Nephron progenitor cell (in vitro differentiated cells): ENCODE data around the gene ERC1.
A peak's percentile ranks its signal among the peaks of the same experiment; 100 is the strongest.

Source experiments
- DNase-seq: peaks from one replicate; pipeline ENCODE4 v3.0.0; 2021
- H3K27ac Mint-ChIP-seq: 2 replicates; pipeline ENCODE4 v1.8.0; 2021; ENCODE audit warnings: mild to moderate bottlenecking, moderate library complexity, mixed read lengths
- H3K27me3 Mint-ChIP-seq: 2 replicates; pipeline ENCODE4 v1.8.0; 2021; ENCODE audit warnings: mild to moderate bottlenecking, low read depth, mixed read lengths; ENCODE audit not compliant: poor library complexity
- H3K36me3 Mint-ChIP-seq: 2 replicates; pipeline ENCODE4 v1.8.0; 2021; ENCODE audit warnings: low read depth, mixed read lengths
- H3K4me1 Mint-ChIP-seq: 2 replicates; pipeline ENCODE4 v1.8.0; 2021; ENCODE audit warnings: mixed read lengths
- H3K4me3 Mint-ChIP-seq: 2 replicates; pipeline ENCODE4 v1.8.0; 2021; ENCODE audit warnings: mild to moderate bottlenecking, moderate library complexity, mixed read lengths
- H3K9me3 Mint-ChIP-seq: 2 replicates; pipeline ENCODE4 v1.8.0; 2021; ENCODE audit warnings: mild to moderate bottlenecking, moderate library complexity, mixed read lengths
- TF ChIP-seq, protein P1 (sequence below): fragments of 200-600 bp; sonication (generic); IDR thresholded peaks from 2 replicates; pipeline ENCODE4 v1.5.0; 2021; ENCODE audit warnings: antibody characterized with exemption

ERC1 gene

DNA sequence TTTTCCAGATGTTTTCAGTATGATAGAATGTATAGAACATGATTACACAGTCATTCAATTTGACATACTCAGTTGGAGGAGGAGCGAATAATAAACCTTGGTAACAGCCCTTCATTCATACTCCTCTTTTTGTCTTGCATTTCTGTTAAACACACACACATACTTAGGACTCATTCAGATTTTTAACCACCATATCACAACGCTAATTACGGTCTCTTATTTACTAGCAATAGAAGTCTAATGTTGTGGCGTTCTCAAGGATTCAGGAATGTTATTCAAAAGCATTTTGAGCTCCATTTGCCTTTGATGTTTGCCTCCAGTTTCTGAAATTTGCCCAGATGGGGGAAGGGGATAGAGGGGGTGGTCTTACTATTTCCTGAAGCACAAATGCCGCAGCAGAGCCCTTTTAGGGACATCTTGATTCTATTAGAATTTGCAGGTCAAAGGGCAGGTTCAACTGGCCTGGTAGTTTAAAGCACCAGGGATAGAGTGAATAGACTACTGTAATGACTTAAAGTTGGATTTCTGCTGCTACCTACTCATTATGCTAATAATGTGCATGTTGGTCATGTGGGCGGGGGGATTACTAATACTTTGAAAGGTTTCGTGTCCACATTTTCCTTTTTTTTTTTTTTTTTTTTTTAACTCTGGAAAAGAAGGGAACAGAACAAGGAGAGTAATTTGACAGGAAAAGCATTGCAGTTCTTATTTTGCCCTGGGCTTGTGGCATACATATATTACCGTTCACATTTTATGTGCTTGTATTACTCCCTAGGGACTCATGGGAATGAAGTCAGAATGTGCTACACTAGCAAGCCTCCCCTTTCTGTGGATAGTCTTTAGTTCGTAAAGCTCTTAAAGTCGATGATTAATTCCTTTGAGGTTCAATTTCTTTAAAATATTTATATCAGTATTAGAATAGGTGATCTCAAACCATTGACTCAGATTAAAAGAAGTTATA is 376.6 kb downstream of the ERC1 start:
- TF ChIP-seq, protein P1, sequence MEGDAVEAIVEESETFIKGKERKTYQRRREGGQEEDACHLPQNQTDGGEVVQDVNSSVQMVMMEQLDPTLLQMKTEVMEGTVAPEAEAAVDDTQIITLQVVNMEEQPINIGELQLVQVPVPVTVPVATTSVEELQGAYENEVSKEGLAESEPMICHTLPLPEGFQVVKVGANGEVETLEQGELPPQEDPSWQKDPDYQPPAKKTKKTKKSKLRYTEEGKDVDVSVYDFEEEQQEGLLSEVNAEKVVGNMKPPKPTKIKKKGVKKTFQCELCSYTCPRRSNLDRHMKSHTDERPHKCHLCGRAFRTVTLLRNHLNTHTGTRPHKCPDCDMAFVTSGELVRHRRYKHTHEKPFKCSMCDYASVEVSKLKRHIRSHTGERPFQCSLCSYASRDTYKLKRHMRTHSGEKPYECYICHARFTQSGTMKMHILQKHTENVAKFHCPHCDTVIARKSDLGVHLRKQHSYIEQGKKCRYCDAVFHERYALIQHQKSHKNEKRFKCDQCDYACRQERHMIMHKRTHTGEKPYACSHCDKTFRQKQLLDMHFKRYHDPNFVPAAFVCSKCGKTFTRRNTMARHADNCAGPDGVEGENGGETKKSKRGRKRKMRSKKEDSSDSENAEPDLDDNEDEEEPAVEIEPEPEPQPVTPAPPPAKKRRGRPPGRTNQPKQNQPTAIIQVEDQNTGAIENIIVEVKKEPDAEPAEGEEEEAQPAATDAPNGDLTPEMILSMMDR: no peak
- no peaks in the 10 kb centered on the region for H3K9me3 Mint-ChIP-seq
- peak overlapping the region; percentile 96 for H3K27ac Mint-ChIP-seq
- H3K27me3 Mint-ChIP-seq: no peaks in the 10 kb centered on the region
- peaks cover 60% of the 10 kb centered on the region for H3K4me1 Mint-ChIP-seq
- DNase-seq: peak; percentile 26
- peak overlapping the region; percentile 23 for H3K4me3 Mint-ChIP-seq
- peaks cover 23% of the 10 kb centered on the region for H3K36me3 Mint-ChIP-seq

DNA sequence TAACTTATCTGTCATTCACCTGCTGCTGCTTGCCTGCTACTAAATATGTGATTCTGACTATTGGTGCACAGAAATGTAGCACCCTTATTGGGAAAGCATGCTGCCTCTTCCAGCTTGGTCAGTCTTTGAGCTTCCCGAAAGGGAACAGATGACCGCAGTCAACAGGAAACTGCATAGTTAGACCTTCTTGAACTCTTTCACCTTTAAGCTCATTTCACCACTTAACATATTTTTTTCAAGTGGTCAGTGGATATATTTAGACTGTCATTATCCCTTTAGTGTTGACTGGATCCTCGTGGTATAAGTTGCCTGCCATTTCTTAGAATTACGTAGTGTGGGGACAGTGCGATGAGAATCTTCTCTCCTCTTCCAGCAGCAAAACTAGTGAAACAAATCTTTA is 378.4 kb downstream of the ERC1 start:
- Mint-ChIP-seq H3K9me3 (peaks cover under 1% of the 10 kb centered on the region), H3K27ac (peak overlapping the region; percentile 45), H3K4me3 (no peak overlapping the region), H3K4me1 (peaks cover 64% of the 10 kb centered on the region), H3K27me3 (no peaks in the 10 kb centered on the region), H3K36me3 (peaks cover 38% of the 10 kb centered on the region)
- TF ChIP-seq, protein P1: no peak
- DNase-seq: no peak

DNA sequence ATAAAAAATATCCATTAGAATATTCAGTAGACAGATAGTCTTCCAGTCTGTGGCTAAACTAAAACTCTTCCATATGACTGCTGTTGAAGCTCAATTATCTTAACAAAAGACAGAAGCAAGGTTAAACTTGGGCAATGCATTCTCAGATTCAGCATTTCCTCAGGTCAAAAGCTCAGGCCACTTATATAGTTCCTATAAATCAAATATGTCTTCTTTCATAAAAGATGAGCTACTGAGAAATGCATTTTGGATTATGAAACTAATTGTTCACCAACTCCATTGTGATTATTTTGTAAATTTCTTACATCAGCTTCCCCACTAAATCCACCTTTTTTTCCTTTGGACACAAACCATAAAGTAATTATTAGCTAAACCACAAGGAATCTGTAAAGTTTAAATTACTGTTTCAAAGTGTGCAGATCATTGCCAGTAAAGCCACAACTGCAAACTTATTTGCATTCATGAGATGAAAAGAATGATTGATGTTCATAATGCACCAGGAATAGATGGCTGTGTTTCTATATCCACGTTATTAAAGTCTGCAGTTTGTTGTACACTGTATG is 379.0 kb downstream of the ERC1 start:
- Mint-ChIP-seq H3K9me3 (peaks cover 6% of the 10 kb centered on the region), H3K4me3 (no peak overlapping the region), H3K27me3 (no peaks in the 10 kb centered on the region), H3K27ac (no peak overlapping the region), H3K36me3 (peaks cover 44% of the 10 kb centered on the region), H3K4me1 (peaks cover 61% of the 10 kb centered on the region)
- no peak for DNase-seq
- TF ChIP-seq, protein P1: no peak

DNA sequence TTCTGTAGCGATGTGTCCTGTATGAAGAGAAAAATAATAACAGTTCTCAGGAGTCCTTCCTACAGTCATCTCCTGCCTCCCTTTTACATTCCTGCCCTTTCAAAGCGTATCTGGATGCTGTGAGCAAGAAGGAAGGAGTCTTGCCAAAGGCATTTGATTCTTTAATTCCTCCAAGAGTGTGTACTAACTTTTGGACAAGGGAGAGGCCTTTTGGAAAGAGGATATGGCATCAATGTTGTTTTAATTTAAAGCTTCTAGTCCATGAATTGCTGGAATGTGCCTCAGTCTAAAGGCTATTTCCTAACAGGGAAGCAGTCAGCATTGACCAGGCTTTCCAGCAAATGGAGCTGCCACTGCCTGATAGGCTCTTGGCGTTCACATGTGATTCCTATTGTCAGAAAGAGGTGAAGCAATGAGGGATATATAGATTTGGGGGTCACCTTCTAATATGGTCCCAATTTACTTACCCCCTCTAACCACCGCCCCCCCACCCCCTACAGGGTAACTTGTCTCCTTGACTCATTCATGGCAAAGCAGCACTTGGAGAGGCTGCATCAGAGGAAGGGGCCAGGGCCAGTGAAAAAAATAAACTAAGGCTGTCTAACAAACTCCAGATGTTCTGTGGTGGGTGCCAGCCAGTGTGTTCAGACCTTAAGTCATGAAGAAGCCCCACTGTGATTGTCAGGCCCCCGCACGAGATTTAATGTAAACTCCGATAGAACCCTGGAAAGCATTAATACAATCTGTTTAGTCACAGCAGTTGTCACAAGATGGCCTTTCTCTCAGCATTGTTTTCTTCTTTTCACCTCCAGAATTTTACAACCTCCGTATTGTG is 383.1 kb downstream of the ERC1 start:
- peak overlapping the region; percentile 68 for H3K27ac Mint-ChIP-seq

DNA sequence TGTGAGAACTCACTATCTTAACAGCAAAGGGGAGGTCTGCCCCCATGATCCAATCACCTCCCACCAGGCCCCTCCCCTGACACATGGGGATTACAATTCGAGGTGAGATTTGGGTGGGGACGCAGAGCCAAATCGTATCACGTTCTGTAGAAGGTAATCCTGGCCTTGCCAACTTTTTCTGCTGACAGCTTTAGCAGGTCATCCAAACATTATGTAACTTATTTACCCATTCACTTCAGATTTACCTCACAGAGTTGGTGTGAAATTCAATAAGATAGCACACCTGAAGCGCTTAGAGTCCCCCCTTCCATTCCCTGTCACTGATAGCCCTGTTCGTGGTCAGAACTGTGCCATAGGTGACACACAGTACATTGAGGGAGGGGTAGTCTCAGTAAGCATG is 384.3 kb downstream of the ERC1 start:
- Mint-ChIP-seq H3K4me3 (no peak overlapping the region), H3K4me1 (peaks cover 27% of the 10 kb centered on the region), H3K36me3 (peaks cover 65% of the 10 kb centered on the region), H3K9me3 (peaks cover 25% of the 10 kb centered on the region), H3K27me3 (no peaks in the 10 kb centered on the region), H3K27ac (no peak overlapping the region)
- TF ChIP-seq, protein P1: no peak
- no peak for DNase-seq

More for the DNA sequence above, 383.1 kb downstream of the ERC1 start:
- H3K9me3 Mint-ChIP-seq: peaks cover 25% of the 10 kb centered on the region
- H3K36me3 Mint-ChIP-seq: peaks cover 64% of the 10 kb centered on the region
- no peaks in the 10 kb centered on the region for H3K27me3 Mint-ChIP-seq
- TF ChIP-seq, protein P1: no peak
- no peak for DNase-seq
- H3K4me1 Mint-ChIP-seq: peaks cover 28% of the 10 kb centered on the region
- no peak overlapping the region for H3K4me3 Mint-ChIP-seq
